Endothelial cell of umbilical vein (primary cell): ENCODE data around the gene MAG. TPM values are rescaled to one million over a fixed set of nuclear protein-coding genes. Genes with fewer than 3 reads are reported as not detected.

Experiments
- BruUV-seq: library from RNA; stranded (reverse); fragments of 400-500 nt; replicated peaks from 2 replicates; lab custom pipeline; 2021; lab: Mats Ljungman, UMichigan
- CTCF ChIA-PET: fragments of 300-600, 350-600 bp; sonication (Branson Sonifier 250); formaldehyde crosslinking; loops from one replicate; lab custom pipeline; 2021; ENCODE audit warnings: antibody characterized with exemption, inconsistent platforms; lab: Charles Lee
- POLR2A ChIA-PET: fragments of 300-600, 350-600 bp; sonication (Branson Sonifier 250); formaldehyde crosslinking; loops from one replicate; lab custom pipeline; 2021; ENCODE audit warnings: antibody characterized with exemption, inconsistent platforms; lab: Charles Lee
- DNase-seq: peaks from one replicate; pipeline ENCODE4 v3.0.0-alpha.2; 2011; ENCODE audit warnings: low read depth, low spot score
- FAIRE-seq: peaks from 2 replicates; lab custom pipeline; 2011; peaks lifted over from hg19 to GRCh38; lab: Jason Lieb, UNC
- H2AFZ ChIP-seq: 2 replicates; pipeline ENCODE4 v1.6.0; 2012; ENCODE audit warnings: low read depth, low read length, control low read depth, inconsistent platforms
- H3K27ac ChIP-seq: 2 replicates; pipeline ENCODE4 v1.5.1; 2011; ENCODE audit warnings: low read depth, mild to moderate bottlenecking, control low read depth, low read length, moderate library complexity; ENCODE audit not compliant: insufficient read depth
- H3K27me3 ChIP-seq, 2 experiments: 2 replicates each; pipeline versions ENCODE4 v1.6.0 to v1.6.1; 2011; ENCODE audit warnings: low read length in 2 of 2, mixed read lengths in 1 of 2; ENCODE audit not compliant: control insufficient read depth in 2 of 2, insufficient read depth in 2 of 2
- H3K36me3 ChIP-seq, 2 experiments: 2 replicates in 1 of 2; 3 replicates in 1 of 2; pipeline ENCODE4 v1.5.1; 2011; ENCODE audit warnings: low read length in 2 of 2, mild to moderate bottlenecking in 1 of 2, moderate library complexity in 1 of 2; ENCODE audit not compliant: control insufficient read depth in 2 of 2, insufficient read depth in 2 of 2; ENCODE audit errors: extremely low read depth in 1 of 2
- H3K4me1 ChIP-seq: 3 replicates; pipeline ENCODE4 v1.5.1; 2011; ENCODE audit warnings: mild to moderate bottlenecking, low read length; ENCODE audit not compliant: control insufficient read depth, insufficient read depth; ENCODE audit errors: extremely low read depth
- H3K4me2 ChIP-seq: 2 replicates; pipeline ENCODE4 v1.6.1; 2011; ENCODE audit warnings: low read length, control low read depth, mixed read lengths; ENCODE audit not compliant: insufficient read depth
- H3K4me3 ChIP-seq, 3 experiments: fragments of 200-600 bp in 1 of 3; sonication (generic), shearing (Covaris generic) in 1 of 3; replicated peaks in 1 of 3; 2 replicates each; pipeline ENCODE4 v1.5.1; 2011 to 2016; ENCODE audit warnings: control low read depth in 3 of 3, low read length in 3 of 3, mild to moderate bottlenecking in 2 of 3, inconsistent platforms in 1 of 3, low read depth in 1 of 3, moderate library complexity in 1 of 3; ENCODE audit not compliant: insufficient read depth in 1 of 3
- H3K79me2 ChIP-seq: 2 replicates; pipeline ENCODE4 v1.6.0; 2012; ENCODE audit warnings: low read length, inconsistent platforms; ENCODE audit not compliant: control insufficient read depth, insufficient read depth
- H3K9ac ChIP-seq: replicated peaks from 2 replicates; pipeline ENCODE3; 2011; ENCODE audit warnings: low read length, control low read depth; ENCODE audit not compliant: insufficient read depth; ENCODE audit errors: extremely low read depth
- H3K9me1 ChIP-seq: replicated peaks from 3 replicates; pipeline ENCODE4 v1.6.0; 2011; ENCODE audit warnings: mild to moderate bottlenecking, low read length; ENCODE audit not compliant: control insufficient read depth, insufficient read depth; ENCODE audit errors: extremely low read depth
- H3K9me3 ChIP-seq: replicated peaks from 2 replicates; pipeline ENCODE4 v1.5.1; 2012; ENCODE audit warnings: low read length, inconsistent platforms; ENCODE audit not compliant: control insufficient read depth, insufficient read depth
- H4K20me1 ChIP-seq: replicated peaks from 2 replicates; pipeline ENCODE3; 2011; ENCODE audit warnings: mild to moderate bottlenecking, low read length; ENCODE audit not compliant: control insufficient read depth, insufficient read depth; ENCODE audit errors: extremely low read depth
- EZH2 ChIP-seq: IDR thresholded peaks from 2 replicates; pipeline ENCODE4 v1.6.1; 2012; ENCODE audit warnings: borderline replicate concordance, low read depth, mild to moderate bottlenecking, moderate library complexity, low read length, inconsistent platforms; ENCODE audit not compliant: severe bottlenecking
- FOS ChIP-seq: IDR thresholded peaks from 2 replicates; pipeline ENCODE4 v1.6.1; 2011; ENCODE audit warnings: mild to moderate bottlenecking, low read length, moderate library complexity, borderline replicate concordance; ENCODE audit not compliant: insufficient read depth
- GATA2 ChIP-seq: IDR thresholded peaks from 2 replicates; pipeline ENCODE4 v1.7.0; 2011; ENCODE audit warnings: low read depth, mild to moderate bottlenecking, moderate library complexity, mixed read lengths, low read length; ENCODE audit not compliant: insufficient read length, insufficient read depth
- JUN ChIP-seq: IDR thresholded peaks from 2 replicates; pipeline ENCODE4 v1.6.1; 2011; ENCODE audit warnings: borderline replicate concordance, low read depth; ENCODE audit not compliant: insufficient read length, insufficient read depth
- MYC ChIP-seq: IDR thresholded peaks from one replicate; pipeline ENCODE4 v1.6.1; 2011; ENCODE audit warnings: mild to moderate bottlenecking, low read depth, low read length
- POLR2A ChIP-seq: IDR thresholded peaks from 2 replicates; pipeline ENCODE4 v1.6.1; 2012; ENCODE audit warnings: low read depth, mild to moderate bottlenecking, control low read depth, low read length
- POLR2AphosphoS5 ChIP-seq: IDR thresholded peaks from 2 replicates; pipeline ENCODE4 v1.6.1; 2012; ENCODE audit warnings: low read depth, mild to moderate bottlenecking, control low read depth, low read length, moderate library complexity; ENCODE audit not compliant: insufficient read depth
- dilution Hi-C: fragments of 300-500 bp; cut with MboI; formaldehyde crosslinking; loops from one replicate; pipeline ENCODE4 v1.15.0; 2019; ENCODE audit warnings: low sequenced_read_pairs; ENCODE audit not compliant: extremely low pct_ligation_motif_present
- intact Hi-C: fragments of 100-400 bp; cut with micrococcal nuclease; formaldehyde crosslinking; loops from one replicate; pipeline ENCODE4 v1.10.0; 2022
- polyA plus RNA-seq, 4 experiments: library from polyadenylated mRNA; depleted of rRNA in 3 of 4; stranded (reverse) in 3 of 4; unstranded in 1 of 4; fragments of >200 nt; gene quantifications; 2 replicates each; pipeline versions ENCODE4 v1.2.1 to v1.2.3, GENCODE V29; 2011 to 2012; ENCODE audit warnings: missing spikeins in 1 of 4
- total RNA-seq: library from RNA; stranded (reverse); gene quantifications from 2 replicates; pipeline ENCODE4 v1.2.3, GENCODE V29; 2021
- TF ChIP-seq, protein P1 (sequence below): IDR thresholded peaks from 2 replicates; pipeline ENCODE4 v1.6.1; 2011; ENCODE audit not compliant: insufficient read depth, insufficient read length
- TF ChIP-seq, protein P2 (sequence below), 2 donors: IDR thresholded peaks; 1 replicate in 1 of 2; 2 replicates in 1 of 2; pipeline ENCODE4 v1.5.1; 2011; ENCODE audit warnings: low read length in 2 of 2, mild to moderate bottlenecking in 2 of 2, moderate library complexity in 2 of 2, control low read depth in 1 of 2, inconsistent platforms in 1 of 2, low read depth in 1 of 2; ENCODE audit not compliant: insufficient read depth in 1 of 2; ENCODE audit errors: extremely low read depth in 1 of 2

Gene MAG
- total and polyA plus RNA-seq, 2 donors (not counting 3 experiments of a cell fraction or from before 2014, with no cell fraction given): not detected

DNA sequence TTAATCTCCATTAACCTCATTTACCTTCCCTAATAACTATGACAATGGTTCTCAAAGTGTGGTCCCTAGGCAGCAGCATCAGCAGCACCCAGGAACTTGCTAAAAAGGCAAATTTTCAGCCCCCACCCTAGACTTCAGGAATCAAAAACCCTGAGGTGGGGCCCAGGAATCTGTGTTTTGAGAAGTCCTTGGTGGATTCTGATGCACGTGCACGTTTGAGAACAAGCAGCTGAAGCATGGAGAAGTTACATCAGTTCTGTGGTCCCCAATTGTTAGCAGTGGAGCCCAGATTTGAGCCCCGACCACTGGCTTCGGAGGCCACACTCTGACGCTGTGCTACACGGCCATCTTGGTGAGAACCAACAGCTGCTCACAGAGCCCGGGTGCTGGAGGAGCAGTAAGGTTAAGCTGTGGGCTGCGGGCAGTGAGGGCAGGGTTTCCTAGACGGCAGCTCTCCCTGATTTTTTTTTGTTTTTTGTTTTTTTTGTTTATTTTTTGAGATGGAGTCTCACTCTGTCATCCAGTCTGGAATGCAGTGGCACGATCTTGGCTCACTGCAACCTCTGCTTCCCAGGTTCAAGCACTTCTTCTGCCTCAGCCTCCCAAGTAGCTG is 23.0 kb downstream of the MAG start:
- no peak for DNase-seq
- Histone ChIP-seq H3K4me3 (no peak overlapping the region), H3K27me3 (no peaks in the 10 kb centered on the region), H3K4me1 (peaks cover 5% of the 10 kb centered on the region), H3K36me3 (no peaks in the 10 kb centered on the region), H4K20me1 (no peaks in the 10 kb centered on the region), H3K9me1 (no peaks in the 10 kb centered on the region), H3K79me2 (no peaks in the 10 kb centered on the region), H2AFZ (no peak overlapping the region), H3K4me2 (no peak overlapping the region), H3K27ac (no peak overlapping the region), H3K9ac (no peak overlapping the region), H3K9me3 (no peaks in the 10 kb centered on the region)
- ChIA-PET CTCF (interaction anchor here (1.1 to 2.1 kb wide), 2 partner anchors 10 to 180 kb away, joined by 4 read pairs; no protein-coding TSS in a partner anchor), POLR2A (no interaction called here)
- intact Hi-C loops (no loop called here), dilution Hi-C loops (no loop called here)
- no peak for FAIRE-seq
- BruUV-seq: no TSS peak
- TF ChIP-seq POLR2A (no peak), FOS (no peak), EZH2 (no peak), POLR2AphosphoS5 (no peak), GATA2 (no peak), MYC (no peak), JUN (no peak)
- TF ChIP-seq, protein P1, sequence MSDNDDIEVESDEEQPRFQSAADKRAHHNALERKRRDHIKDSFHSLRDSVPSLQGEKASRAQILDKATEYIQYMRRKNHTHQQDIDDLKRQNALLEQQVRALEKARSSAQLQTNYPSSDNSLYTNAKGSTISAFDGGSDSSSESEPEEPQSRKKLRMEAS: no peak
- TF ChIP-seq, protein P2, sequence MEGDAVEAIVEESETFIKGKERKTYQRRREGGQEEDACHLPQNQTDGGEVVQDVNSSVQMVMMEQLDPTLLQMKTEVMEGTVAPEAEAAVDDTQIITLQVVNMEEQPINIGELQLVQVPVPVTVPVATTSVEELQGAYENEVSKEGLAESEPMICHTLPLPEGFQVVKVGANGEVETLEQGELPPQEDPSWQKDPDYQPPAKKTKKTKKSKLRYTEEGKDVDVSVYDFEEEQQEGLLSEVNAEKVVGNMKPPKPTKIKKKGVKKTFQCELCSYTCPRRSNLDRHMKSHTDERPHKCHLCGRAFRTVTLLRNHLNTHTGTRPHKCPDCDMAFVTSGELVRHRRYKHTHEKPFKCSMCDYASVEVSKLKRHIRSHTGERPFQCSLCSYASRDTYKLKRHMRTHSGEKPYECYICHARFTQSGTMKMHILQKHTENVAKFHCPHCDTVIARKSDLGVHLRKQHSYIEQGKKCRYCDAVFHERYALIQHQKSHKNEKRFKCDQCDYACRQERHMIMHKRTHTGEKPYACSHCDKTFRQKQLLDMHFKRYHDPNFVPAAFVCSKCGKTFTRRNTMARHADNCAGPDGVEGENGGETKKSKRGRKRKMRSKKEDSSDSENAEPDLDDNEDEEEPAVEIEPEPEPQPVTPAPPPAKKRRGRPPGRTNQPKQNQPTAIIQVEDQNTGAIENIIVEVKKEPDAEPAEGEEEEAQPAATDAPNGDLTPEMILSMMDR (IDR thresholded peaks at IDR 0.05; ENCODE audit: extremely low read depth in 1 of 2, insufficient read depth in 1 of 2, low read depth in 1 of 2, low read length in 2 of 2): no peak
